HG03558 (cell line): Measurements from ENCODE around the gene FGF18.
"Not testable (repeated sequence)": the region's sequence is repeated elsewhere in the genome, so short reads cannot be mapped to it uniquely, and the experiment has no call there.

Experiments
- ATAC-seq: cut with Tn5 transposase; IDR thresholded peaks from one replicate; pipeline ENCODE4 v1.9.1; 2021; ENCODE audit warnings: moderate number of reproducible peaks; ENCODE audit not compliant: unreplicated experiment; ENCODE audit errors: extremely low read depth

Gene FGF18

GRCh38 chr5:171488876-171489275, 69.4 kb downstream of the FGF18 start:
- ATAC-seq = no peak

GRCh38 chr5:171492781-171493180, 73.3 kb downstream of the FGF18 start:
- ATAC-seq = no peak

GRCh38 chr5:171493646-171494393, 74.4 kb downstream of the FGF18 start:
- ATAC-seq = no peak

GRCh38 chr5:171494452-171495121, 75.1 kb downstream of the FGF18 start:
- no peak for ATAC-seq

DNA sequence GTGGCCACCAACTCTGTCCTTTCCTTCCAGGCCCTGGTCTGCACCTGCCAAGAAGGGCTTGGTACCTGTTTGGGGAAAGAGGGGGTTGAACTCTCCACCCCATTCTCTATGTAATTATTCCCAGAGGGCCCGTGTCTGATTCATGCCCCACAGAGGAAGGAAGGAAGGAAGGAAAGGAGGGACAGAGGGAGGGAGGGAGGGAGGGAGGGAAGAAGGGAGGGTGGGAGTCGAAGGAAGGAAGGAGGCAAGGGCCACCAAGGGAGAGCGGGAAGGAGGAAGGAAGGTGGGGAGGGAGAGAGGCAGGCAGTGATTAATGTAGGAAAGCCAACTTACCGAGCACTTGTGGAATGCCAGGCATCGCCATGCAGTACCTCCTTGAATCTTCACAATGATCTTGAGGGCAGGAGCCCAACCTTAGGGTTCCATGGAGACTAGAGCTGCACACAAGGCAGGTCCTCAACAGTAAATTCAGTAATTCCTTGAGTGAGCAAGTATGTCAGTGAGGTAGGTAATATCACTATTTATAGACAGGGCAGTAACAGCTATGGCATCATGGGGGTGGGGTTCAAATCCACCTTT, 75.8 kb downstream of the FGF18 start:
- ATAC-seq = no peak

DNA sequence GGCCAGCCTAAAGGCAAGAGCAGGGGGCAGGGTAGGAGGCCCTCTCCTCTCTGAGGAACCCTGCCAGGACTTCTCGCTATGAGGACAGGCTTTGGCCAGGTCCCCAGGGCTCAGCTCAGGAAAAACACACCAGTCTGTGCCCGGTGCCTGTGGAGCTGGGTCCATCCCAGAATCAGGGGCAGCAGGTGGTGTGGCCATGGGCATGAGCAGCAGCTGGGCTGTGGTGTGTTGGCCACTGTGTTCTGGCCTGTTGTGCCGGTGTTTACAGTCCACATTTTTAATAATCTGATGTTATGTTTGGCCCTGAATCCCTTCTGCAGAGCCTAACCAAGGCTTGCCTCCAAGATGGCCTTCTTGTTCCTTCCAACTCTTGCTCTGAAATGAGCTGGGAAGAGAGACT, 77.0 kb downstream of the FGF18 start:
- no peak for ATAC-seq

GRCh38 chr5:171497494-171497893, 78.0 kb downstream of the FGF18 start:
- ATAC-seq = not testable (repeated sequence)

DNA sequence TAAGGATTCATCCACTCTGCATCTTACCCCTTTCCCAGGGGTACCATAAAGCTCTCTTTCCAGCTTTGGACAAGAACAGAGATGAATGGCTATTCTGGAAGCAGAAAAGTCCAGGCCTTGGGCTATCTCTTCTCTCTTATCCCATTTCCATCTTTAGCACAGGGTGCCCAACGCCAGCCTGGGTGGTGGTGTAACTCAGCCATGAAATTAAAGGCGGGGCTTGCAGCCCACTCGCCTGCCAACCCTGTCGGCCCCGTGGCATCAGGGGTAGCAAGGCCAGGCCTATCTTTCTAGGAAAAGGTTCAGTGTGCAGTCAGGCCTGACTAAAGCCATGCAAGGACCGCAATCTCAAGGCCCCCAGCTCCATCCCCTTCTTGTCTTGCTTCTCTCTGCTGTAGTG, 78.7 kb downstream of the FGF18 start:
- ATAC-seq = no peak

GRCh38 chr5:171499611-171500010, 80.2 kb downstream of the FGF18 start:
- no peak for ATAC-seq

DNA sequence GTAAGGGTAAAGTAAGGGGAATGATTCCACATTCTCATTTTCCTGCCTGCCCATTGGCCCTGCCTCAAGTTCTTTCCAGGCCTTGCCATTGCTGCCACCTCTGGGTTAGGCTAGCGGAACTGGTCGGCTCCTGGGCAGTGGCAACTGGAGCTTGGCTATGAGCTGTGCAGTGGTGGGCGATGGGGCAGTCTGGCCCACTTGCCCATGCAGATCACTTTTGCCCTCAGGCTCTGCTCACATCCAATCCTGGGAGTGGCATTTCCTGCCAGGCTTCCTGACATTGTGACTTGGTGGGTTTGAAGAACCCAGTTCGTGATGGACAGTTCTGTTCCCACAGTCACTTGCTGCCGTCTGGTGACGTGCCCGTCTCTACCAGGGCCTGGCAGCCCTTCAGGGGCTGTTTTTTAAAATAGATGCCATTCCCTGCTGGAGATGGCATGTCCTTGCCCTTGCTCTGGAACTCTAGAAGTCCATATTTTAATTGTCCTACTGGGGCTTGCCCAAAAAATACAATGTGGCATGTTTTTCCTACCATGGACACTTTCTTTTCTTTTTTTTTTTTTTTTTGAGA, 86.1 kb downstream of the FGF18 start:
- ATAC-seq = no peak

GRCh38 chr5:171506951-171507350, 87.5 kb downstream of the FGF18 start:
- no peak for ATAC-seq
